Endothelial cell of umbilical vein (primary cell): Measurements from ENCODE around the gene MYMX.

Experiments used
- CTCF ChIP-seq, 2 donors: IDR thresholded peaks; 1 replicate in 1 of 2; 2 replicates in 1 of 2; pipeline ENCODE4 v1.5.1; 2011; ENCODE audit warnings: low read length in 2 of 2, mild to moderate bottlenecking in 2 of 2, moderate library complexity in 2 of 2, control low read depth in 1 of 2, inconsistent platforms in 1 of 2, low read depth in 1 of 2; ENCODE audit not compliant: insufficient read depth in 1 of 2; ENCODE audit errors: extremely low read depth in 1 of 2
- EZH2 ChIP-seq: IDR thresholded peaks from 2 replicates; pipeline ENCODE4 v1.6.1; 2012; ENCODE audit warnings: borderline replicate concordance, low read depth, mild to moderate bottlenecking, moderate library complexity, low read length, inconsistent platforms; ENCODE audit not compliant: severe bottlenecking
- FOS ChIP-seq: IDR thresholded peaks from 2 replicates; pipeline ENCODE4 v1.6.1; 2011; ENCODE audit warnings: mild to moderate bottlenecking, low read length, moderate library complexity, borderline replicate concordance; ENCODE audit not compliant: insufficient read depth
- JUN ChIP-seq: IDR thresholded peaks from 2 replicates; pipeline ENCODE4 v1.6.1; 2011; ENCODE audit warnings: borderline replicate concordance, low read depth; ENCODE audit not compliant: insufficient read length, insufficient read depth
- MYC ChIP-seq: IDR thresholded peaks from one replicate; pipeline ENCODE4 v1.6.1; 2011; ENCODE audit warnings: mild to moderate bottlenecking, low read depth, low read length
- POLR2A ChIP-seq: IDR thresholded peaks from 2 replicates; pipeline ENCODE4 v1.6.1; 2012; ENCODE audit warnings: low read depth, mild to moderate bottlenecking, control low read depth, low read length
- POLR2AphosphoS5 ChIP-seq: IDR thresholded peaks from 2 replicates; pipeline ENCODE4 v1.6.1; 2012; ENCODE audit warnings: low read depth, mild to moderate bottlenecking, control low read depth, low read length, moderate library complexity; ENCODE audit not compliant: insufficient read depth

- TF ChIP-seq CTCF (IDR thresholded peaks at IDR 0.05; ENCODE audit: extremely low read depth in 1 of 2, insufficient read depth in 1 of 2, low read depth in 1 of 2, low read length in 2 of 2) (no peak), POLR2A (no peak), POLR2AphosphoS5 (peak; percentile 79), MYC (no peak), EZH2 (no peak), JUN (peak; percentile 71), FOS (peak; percentile 81)
Observed at GRCh38 chr6:44177691-44178423, 38.9 kb upstream of the MYMX start.
